Measurements from ENCODE around the gene MRPL55. TPM values are rescaled to one million over a fixed set of nuclear protein-coding genes. Genes with fewer than 3 reads are reported as not detected.

Gene MRPL55
- total RNA-seq = 10 to 100 TPM; 42.3 to 48.6 TPM

GRCh38 chr1:228109073-228109961, at the start of gene MRPL55:
Gene MRPL55, minus strand, starts transcription at chr1:228109299. Its CDS starts 1,039 bp downstream, at chr1:228108260.
- H3K27me3 Mint-ChIP-seq = no peaks in the 10 kb centered on the region
- H3K4me1 Mint-ChIP-seq = peaks cover 9% of the 10 kb centered on the region
- ATAC-seq (replicated peaks) = peak; percentile 97
- peak within 1 kb of the TSS; percentile 90 for H3K4me3 Mint-ChIP-seq
- no peaks in the 10 kb centered on the region for H3K9me3 Mint-ChIP-seq
- H3K27ac Mint-ChIP-seq = peak within 1 kb of the TSS; percentile 91
- H3K36me3 Mint-ChIP-seq (ENCODE audit: low read depth) = peaks cover 18% of the 10 kb centered on the region

DNA sequence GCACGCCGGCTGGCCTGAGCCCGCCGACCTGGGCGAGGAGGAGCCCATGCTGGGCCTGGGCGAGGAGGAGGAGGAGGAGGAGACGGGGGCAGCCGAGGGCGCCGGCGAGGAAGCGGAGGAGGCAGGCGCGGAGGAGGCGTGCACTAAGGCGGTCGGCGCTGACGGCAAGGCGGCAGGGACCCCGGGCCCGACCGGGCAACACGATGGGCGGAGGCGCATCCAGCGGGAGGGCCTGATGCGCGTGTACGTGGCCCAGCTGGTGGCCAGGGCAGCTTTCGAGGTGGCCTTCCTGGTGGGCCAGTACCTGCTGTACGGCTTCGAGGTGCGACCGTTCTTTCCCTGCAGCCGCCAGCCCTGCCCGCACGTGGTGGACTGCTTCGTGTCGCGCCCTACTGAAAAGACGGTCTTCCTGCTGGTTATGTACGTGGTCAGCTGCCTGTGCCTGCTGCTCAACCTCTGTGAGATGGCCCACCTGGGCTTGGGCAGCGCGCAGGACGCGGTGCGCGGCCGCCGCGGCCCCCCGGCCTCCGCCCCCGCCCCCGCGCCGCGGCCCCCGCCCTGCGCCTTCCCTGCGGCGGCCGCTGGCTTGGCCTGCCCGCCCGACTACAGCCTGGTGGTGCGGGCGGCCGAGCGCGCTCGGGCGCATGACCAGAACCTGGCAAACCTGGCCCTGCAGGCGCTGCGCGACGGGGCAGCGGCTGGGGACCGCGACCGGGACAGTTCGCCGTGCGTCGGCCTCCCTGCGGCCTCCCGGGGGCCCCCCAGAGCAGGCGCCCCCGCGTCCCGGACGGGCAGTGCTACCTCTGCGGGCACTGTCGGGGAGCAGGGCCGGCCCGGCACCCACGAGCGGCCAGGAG, 49.3 kb upstream of the MRPL55 start:
- H3K27ac Mint-ChIP-seq = no peak overlapping the region
- no peak for ATAC-seq (replicated peaks)
- H3K4me3 Mint-ChIP-seq = no peak overlapping the region
- no peaks in the 10 kb centered on the region for H3K27me3 Mint-ChIP-seq
- no peaks in the 10 kb centered on the region for H3K36me3 Mint-ChIP-seq (ENCODE audit: low read depth)
- H3K9me3 Mint-ChIP-seq = no peaks in the 10 kb centered on the region
- H3K4me1 Mint-ChIP-seq = peaks cover 7% of the 10 kb centered on the region

DNA sequence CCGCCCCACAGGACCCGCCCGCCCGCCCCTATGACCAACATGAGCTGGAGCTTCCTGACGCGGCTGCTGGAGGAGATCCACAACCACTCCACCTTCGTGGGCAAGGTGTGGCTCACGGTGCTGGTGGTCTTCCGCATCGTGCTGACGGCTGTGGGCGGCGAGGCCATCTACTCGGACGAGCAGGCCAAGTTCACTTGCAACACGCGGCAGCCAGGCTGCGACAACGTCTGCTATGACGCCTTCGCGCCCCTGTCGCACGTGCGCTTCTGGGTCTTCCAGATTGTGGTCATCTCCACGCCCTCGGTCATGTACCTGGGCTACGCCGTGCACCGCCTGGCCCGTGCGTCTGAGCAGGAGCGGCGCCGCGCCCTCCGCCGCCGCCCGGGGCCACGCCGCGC, 48.6 kb upstream of the MRPL55 start:
- Mint-ChIP-seq H3K27me3 (no peaks in the 10 kb centered on the region), H3K9me3 (no peaks in the 10 kb centered on the region), H3K4me1 (peaks cover 7% of the 10 kb centered on the region), H3K4me3 (no peak overlapping the region), H3K27ac (no peak overlapping the region), H3K36me3 (ENCODE audit: low read depth) (no peaks in the 10 kb centered on the region)
- ATAC-seq (replicated peaks) = no peak

GRCh38 chr1:228156941-228157728, 48.0 kb upstream of the MRPL55 start:
- Mint-ChIP-seq H3K27me3 (no peaks in the 10 kb centered on the region), H3K4me1 (peaks cover 7% of the 10 kb centered on the region), H3K9me3 (no peaks in the 10 kb centered on the region), H3K27ac (no peak overlapping the region), H3K36me3 (ENCODE audit: low read depth) (no peaks in the 10 kb centered on the region), H3K4me3 (no peak overlapping the region)
- no peak for ATAC-seq (replicated peaks)

GRCh38 chr1:228156515-228156881, 47.4 kb upstream of the MRPL55 start:
- Mint-ChIP-seq H3K27me3 (no peaks in the 10 kb centered on the region), H3K27ac (no peak overlapping the region), H3K36me3 (ENCODE audit: low read depth) (no peaks in the 10 kb centered on the region), H3K9me3 (no peaks in the 10 kb centered on the region), H3K4me3 (no peak overlapping the region), H3K4me1 (peaks cover 7% of the 10 kb centered on the region)
- no peak for ATAC-seq (replicated peaks)

DNA sequence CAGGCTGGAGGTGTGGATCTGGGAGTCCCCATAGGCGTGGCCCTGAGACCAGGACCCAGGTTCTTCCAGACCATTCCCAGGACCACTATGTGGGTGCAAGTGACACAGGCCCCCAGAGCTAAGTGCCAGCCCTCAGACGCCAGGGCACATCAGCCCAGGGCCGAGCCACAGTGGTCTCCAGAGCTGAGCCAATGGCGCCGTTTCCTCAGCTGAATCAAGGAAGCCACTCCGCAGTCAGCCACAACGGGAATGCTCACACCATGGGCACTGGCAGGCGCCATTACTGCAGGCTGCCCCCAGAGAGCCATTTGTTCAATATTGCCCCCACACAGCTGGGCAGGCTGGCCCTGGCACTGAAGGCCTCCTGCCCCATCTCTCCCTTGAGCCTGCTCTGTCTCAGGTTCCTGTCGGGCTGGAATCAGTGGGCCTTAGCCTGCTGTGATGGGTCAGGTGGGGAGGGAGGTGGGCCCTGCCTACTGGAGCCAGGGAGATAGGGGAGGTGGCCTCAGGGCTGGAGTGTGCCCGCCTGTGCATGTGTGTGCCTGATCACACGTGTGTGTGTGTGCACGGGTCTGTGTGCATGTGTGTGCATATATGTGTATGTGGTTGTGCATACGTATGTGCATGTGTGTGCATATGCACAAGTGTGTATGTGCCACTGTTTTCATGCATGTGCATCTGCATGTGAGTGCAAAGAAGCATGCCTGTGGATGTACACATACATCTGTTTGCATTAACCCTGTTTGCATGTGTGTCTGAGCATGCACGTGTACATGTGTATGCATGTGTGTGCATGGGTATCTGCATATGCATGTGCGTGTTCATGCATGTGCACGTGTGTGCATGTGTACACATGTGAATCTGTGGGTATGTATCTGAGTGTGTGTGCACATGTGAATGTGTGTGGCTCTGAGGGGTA, 46.8 kb upstream of the MRPL55 start:
- no peaks in the 10 kb centered on the region for H3K9me3 Mint-ChIP-seq
- H3K4me3 Mint-ChIP-seq = no peak overlapping the region
- no peak overlapping the region for H3K27ac Mint-ChIP-seq
- H3K36me3 Mint-ChIP-seq (ENCODE audit: low read depth) = no peaks in the 10 kb centered on the region
- no peak for ATAC-seq (replicated peaks)
- peaks cover 7% of the 10 kb centered on the region for H3K4me1 Mint-ChIP-seq
- H3K27me3 Mint-ChIP-seq = no peaks in the 10 kb centered on the region

DNA sequence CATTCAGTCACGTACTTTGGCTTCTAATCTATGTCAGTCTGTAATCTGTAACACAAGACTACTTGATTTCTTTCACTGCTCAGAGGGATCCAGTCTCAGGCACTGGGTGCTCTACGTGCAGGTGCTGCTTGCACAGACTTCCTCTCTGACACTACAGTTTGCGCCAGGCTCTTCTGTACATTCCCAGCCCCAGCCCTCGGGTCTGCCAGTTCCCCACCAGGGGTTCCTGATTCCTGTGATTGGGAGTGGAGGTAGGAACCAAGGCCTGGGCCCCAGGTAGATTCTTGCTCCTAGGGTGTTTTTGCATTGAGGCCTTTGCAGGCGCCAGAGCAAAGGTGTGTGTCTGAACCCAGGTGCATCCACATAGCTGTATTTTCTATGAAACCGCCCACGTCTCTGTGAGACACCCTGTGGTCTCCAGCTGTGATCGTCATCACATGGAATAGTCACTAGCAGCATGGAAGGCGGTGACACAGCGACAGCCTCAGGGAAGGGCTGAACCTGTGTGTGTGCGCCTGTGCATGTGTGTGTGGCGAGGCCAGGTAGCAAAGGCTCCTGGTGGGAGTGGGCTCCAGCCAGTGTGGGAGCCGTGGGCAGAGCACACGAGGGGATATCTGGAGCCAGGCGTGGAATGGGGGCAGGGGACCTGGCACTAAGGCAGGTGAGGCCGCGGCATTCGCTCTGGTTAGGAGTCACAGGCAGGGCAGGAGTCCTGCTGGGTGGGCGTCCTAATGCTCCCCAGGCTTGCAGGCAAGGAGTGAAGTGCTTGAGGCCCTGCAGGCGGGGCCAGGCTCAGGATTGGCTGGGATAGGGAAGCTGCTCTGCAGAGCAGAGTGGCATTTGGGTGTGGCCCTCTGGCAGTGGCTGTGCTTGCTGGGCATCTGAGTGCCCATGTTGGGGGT, 45.8 kb upstream of the MRPL55 start:
- H3K27ac Mint-ChIP-seq = peak overlapping the region; percentile 66
- no peaks in the 10 kb centered on the region for H3K36me3 Mint-ChIP-seq (ENCODE audit: low read depth)
- H3K27me3 Mint-ChIP-seq = no peaks in the 10 kb centered on the region
- no peaks in the 10 kb centered on the region for H3K9me3 Mint-ChIP-seq
- peaks cover 7% of the 10 kb centered on the region for H3K4me1 Mint-ChIP-seq
- peak; percentile 87 for ATAC-seq (replicated peaks)
- H3K4me3 Mint-ChIP-seq = peak overlapping the region; percentile 44

DNA sequence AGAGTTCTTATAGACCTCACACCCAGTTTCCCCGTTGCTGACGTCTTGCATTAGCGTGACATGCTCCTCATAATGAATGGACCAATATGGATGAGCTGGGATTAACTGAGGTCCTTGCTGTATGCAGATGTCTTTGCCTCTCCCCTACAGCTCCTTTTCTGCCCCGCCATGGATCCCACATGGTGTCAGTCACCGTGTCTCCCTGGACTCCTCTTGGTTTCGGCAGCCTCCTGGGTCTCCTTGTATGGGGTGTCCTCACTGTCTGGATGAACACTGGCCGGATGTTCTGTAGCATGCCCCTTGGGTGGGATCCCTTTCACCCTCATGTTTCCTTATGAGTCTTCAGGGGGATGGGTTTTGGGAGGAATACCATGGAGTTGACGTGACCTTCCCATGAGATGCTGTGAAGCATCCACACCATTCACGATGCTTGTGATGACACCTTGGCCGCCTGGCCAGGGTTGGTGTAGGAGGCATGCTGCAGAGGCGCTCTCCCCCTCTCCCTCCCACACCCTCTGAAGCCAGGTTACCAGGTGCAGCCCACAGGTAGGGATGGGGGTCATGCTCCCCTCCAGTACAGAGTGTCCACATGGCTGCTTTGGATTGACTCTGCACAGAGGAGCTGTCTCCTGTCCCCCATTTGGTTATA, 45.0 kb upstream of the MRPL55 start:
- H3K27ac Mint-ChIP-seq = no peak overlapping the region
- H3K36me3 Mint-ChIP-seq (ENCODE audit: low read depth) = no peaks in the 10 kb centered on the region
- H3K4me3 Mint-ChIP-seq = no peak overlapping the region
- no peaks in the 10 kb centered on the region for H3K9me3 Mint-ChIP-seq
- H3K27me3 Mint-ChIP-seq = no peaks in the 10 kb centered on the region
- H3K4me1 Mint-ChIP-seq = peaks cover 7% of the 10 kb centered on the region
- ATAC-seq (replicated peaks) = no peak

- ATAC-seq (replicated peaks) = no peak
- H3K4me1 Mint-ChIP-seq = peaks cover 7% of the 10 kb centered on the region
- no peak overlapping the region for H3K4me3 Mint-ChIP-seq
- H3K36me3 Mint-ChIP-seq (ENCODE audit: low read depth) = no peaks in the 10 kb centered on the region
- no peaks in the 10 kb centered on the region for H3K27me3 Mint-ChIP-seq
- H3K27ac Mint-ChIP-seq = peak overlapping the region; percentile 71
- H3K9me3 Mint-ChIP-seq = no peaks in the 10 kb centered on the region
Measured at GRCh38 chr1:228152918-228153258, 43.8 kb upstream of the MRPL55 start.

GRCh38 chr1:228152097-228152917, 43.2 kb upstream of the MRPL55 start:
- Mint-ChIP-seq H3K27me3 (no peaks in the 10 kb centered on the region), H3K4me3 (no peak overlapping the region), H3K27ac (peak overlapping the region; percentile 71), H3K9me3 (no peaks in the 10 kb centered on the region), H3K4me1 (peaks cover 7% of the 10 kb centered on the region), H3K36me3 (ENCODE audit: low read depth) (no peaks in the 10 kb centered on the region)
- ATAC-seq (replicated peaks) = no peak

GRCh38 chr1:228151180-228151925, 42.3 kb upstream of the MRPL55 start:
- Mint-ChIP-seq H3K27ac (no peak overlapping the region), H3K4me1 (peaks cover 7% of the 10 kb centered on the region), H3K27me3 (no peaks in the 10 kb centered on the region), H3K9me3 (no peaks in the 10 kb centered on the region), H3K36me3 (ENCODE audit: low read depth) (peaks cover 5% of the 10 kb centered on the region), H3K4me3 (no peak overlapping the region)
- no peak for ATAC-seq (replicated peaks)
